Measurements from ENCODE around the gene TTC9.
A peak's percentile ranks its signal among the peaks of the same experiment; 100 is the strongest.

GRCh38 chr14:70643967-70644366, 2.3 kb downstream of the TTC9 start:
- TF ChIP-seq CTCF (conservative IDR thresholded peaks at IDR 0.05; ENCODE audit: low read depth, low read length) (0 out of 2 replicates have a peak, but pooled peaks have one; percentile 11), EZH2 (IDR thresholded peaks at IDR 0.05; ENCODE audit: low read length, unreplicated experiment) (no peak)
